ENCODE results near the gene MED22.

Gene MED22

GRCh38 chr9:133389562-133389961 lies 41.6 kb upstream of the MED22 start:
- no peaks in the 10 kb centered on the region for H3K36me3 ChIP-seq (ENCODE audit: control insufficient read depth in 1 of 2, insufficient read depth in 2 of 2, low read length in 2 of 2)
- no peak overlapping the region for H4K91ac ChIP-seq (ENCODE audit: low read depth, low read length)
- no peak overlapping the region for H3K27ac ChIP-seq (ENCODE audit: low read depth, low read length)
- no peak overlapping the region for H2AFZ ChIP-seq (ENCODE audit: insufficient read depth, low read length, poor library complexity)
- H2AK5ac ChIP-seq (ENCODE audit: low read length) = no peak overlapping the region
- H3K18ac ChIP-seq (ENCODE audit: low read length) = no peak overlapping the region
- DNase-seq = no peak
- no peak overlapping the region for H2BK5ac ChIP-seq (ENCODE audit: low read depth, low read length, poor library complexity)
- H4K12ac ChIP-seq (ENCODE audit: low read depth, low read length) = no peak overlapping the region
- H4K8ac ChIP-seq (ENCODE audit: low read depth, low read length) = no peak overlapping the region
- no peak overlapping the region for H2BK12ac ChIP-seq (ENCODE audit: low read length)
- H3K27me3 ChIP-seq (ENCODE audit: insufficient read depth, low read length) = no peaks in the 10 kb centered on the region
- no CpG with 5 or more reads among the region's 13 CpGs for WGBS (ENCODE audit: extremely low coverage, insufficient coverage, insufficient read length)
- H3K9me3 ChIP-seq (ENCODE audit: insufficient read depth, low read depth, low read length) = peaks cover 10% of the 10 kb centered on the region
- peaks cover 0 to 3% of the 10 kb centered on the region in 2 experiments for H3K4me1 ChIP-seq (ENCODE audit: control insufficient read depth in 1 of 2, insufficient read depth in 2 of 2, low read length in 2 of 2)
- no peak overlapping the region for H2BK120ac ChIP-seq (ENCODE audit: insufficient read depth, low read length, poor library complexity)
- H3K79me2 ChIP-seq (ENCODE audit: control insufficient read depth, insufficient read depth, low read length, poor library complexity) = no peaks in the 10 kb centered on the region
- H3K4ac ChIP-seq (ENCODE audit: low read depth, low read length) = no peak overlapping the region
- H3K79me1 ChIP-seq (ENCODE audit: low read length) = no peaks in the 10 kb centered on the region
- H3K9ac ChIP-seq (ENCODE audit: low read length) = no peak overlapping the region
- no peak overlapping the region for H3K14ac ChIP-seq (ENCODE audit: low read length)
- H3K23ac ChIP-seq (ENCODE audit: low read length) = no peak overlapping the region
- H3K4me2 ChIP-seq (ENCODE audit: low read length) = no peak overlapping the region
- H3K4me3 ChIP-seq (ENCODE audit: low read depth, low read length) = no peak overlapping the region

GRCh38 chr9:133389025-133389557 lies 41.2 kb upstream of the MED22 start:
- H4K8ac ChIP-seq (ENCODE audit: low read depth, low read length) = no peak overlapping the region
- no peak overlapping the region for H3K27ac ChIP-seq (ENCODE audit: low read depth, low read length)
- H3K36me3 ChIP-seq (ENCODE audit: control insufficient read depth in 1 of 2, insufficient read depth in 2 of 2, low read length in 2 of 2) = no peaks in the 10 kb centered on the region
- no peak overlapping the region for H3K9ac ChIP-seq (ENCODE audit: low read length)
- H3K23ac ChIP-seq (ENCODE audit: low read length) = no peak overlapping the region
- no peaks in the 10 kb centered on the region for H3K79me1 ChIP-seq (ENCODE audit: low read length)
- H3K79me2 ChIP-seq (ENCODE audit: control insufficient read depth, insufficient read depth, low read length, poor library complexity) = no peaks in the 10 kb centered on the region
- no peak overlapping the region for H2AFZ ChIP-seq (ENCODE audit: insufficient read depth, low read length, poor library complexity)
- H3K4ac ChIP-seq (ENCODE audit: low read depth, low read length) = no peak overlapping the region
- no peak overlapping the region for H2BK120ac ChIP-seq (ENCODE audit: insufficient read depth, low read length, poor library complexity)
- H4K12ac ChIP-seq (ENCODE audit: low read depth, low read length) = no peak overlapping the region
- no peak for DNase-seq
- H3K14ac ChIP-seq (ENCODE audit: low read length) = no peak overlapping the region
- no peak overlapping the region for H3K4me2 ChIP-seq (ENCODE audit: low read length)
- WGBS (ENCODE audit: extremely low coverage, insufficient coverage, insufficient read length) = no CpG with 5 or more reads among the region's 12 CpGs
- H3K4me3 ChIP-seq (ENCODE audit: low read depth, low read length) = no peak overlapping the region
- H2AK5ac ChIP-seq (ENCODE audit: low read length) = no peak overlapping the region
- no peak overlapping the region for H3K18ac ChIP-seq (ENCODE audit: low read length)
- H3K27me3 ChIP-seq (ENCODE audit: insufficient read depth, low read length) = no peaks in the 10 kb centered on the region
- H3K4me1 ChIP-seq (ENCODE audit: control insufficient read depth in 1 of 2, insufficient read depth in 2 of 2, low read length in 2 of 2) = peaks cover 0 to 3% of the 10 kb centered on the region in 2 experiments
- no peak overlapping the region for H2BK12ac ChIP-seq (ENCODE audit: low read length)
- no peak overlapping the region for H2BK5ac ChIP-seq (ENCODE audit: low read depth, low read length, poor library complexity)
- no peak overlapping the region for H4K91ac ChIP-seq (ENCODE audit: low read depth, low read length)
- H3K9me3 ChIP-seq (ENCODE audit: insufficient read depth, low read depth, low read length) = peaks cover 10% of the 10 kb centered on the region

- Histone ChIP-seq H3K79me2 (ENCODE audit: control insufficient read depth, insufficient read depth, low read length, poor library complexity) (no peaks in the 10 kb centered on the region), H3K18ac (ENCODE audit: low read length) (no peak overlapping the region), H3K27me3 (ENCODE audit: insufficient read depth, low read length) (no peaks in the 10 kb centered on the region), H3K9ac (ENCODE audit: low read length) (no peak overlapping the region), H2BK120ac (ENCODE audit: insufficient read depth, low read length, poor library complexity) (no peak overlapping the region), H2AK5ac (ENCODE audit: low read length) (no peak overlapping the region), H3K23ac (ENCODE audit: low read length) (no peak overlapping the region), H3K79me1 (ENCODE audit: low read length) (no peaks in the 10 kb centered on the region), H3K4me2 (ENCODE audit: low read length) (no peak overlapping the region), H3K4ac (ENCODE audit: low read depth, low read length) (no peak overlapping the region), H3K36me3 (ENCODE audit: control insufficient read depth in 1 of 2, insufficient read depth in 2 of 2, low read length in 2 of 2) (no peaks in the 10 kb centered on the region), H3K9me3 (ENCODE audit: insufficient read depth, low read depth, low read length) (peaks cover 15% of the 10 kb centered on the region), H3K4me3 (ENCODE audit: low read depth, low read length) (no peak overlapping the region), H4K12ac (ENCODE audit: low read depth, low read length) (no peak overlapping the region), H4K8ac (ENCODE audit: low read depth, low read length) (no peak overlapping the region), H2AFZ (ENCODE audit: insufficient read depth, low read length, poor library complexity) (no peak overlapping the region), H3K27ac (ENCODE audit: low read depth, low read length) (no peak overlapping the region), H3K4me1 (ENCODE audit: control insufficient read depth in 1 of 2, insufficient read depth in 2 of 2, low read length in 2 of 2) (peaks cover 0 to 3% of the 10 kb centered on the region in 2 experiments), H2BK5ac (ENCODE audit: low read depth, low read length, poor library complexity) (no peak overlapping the region), H4K91ac (ENCODE audit: low read depth, low read length) (no peak overlapping the region), H2BK12ac (ENCODE audit: low read length) (no peak overlapping the region), H3K14ac (ENCODE audit: low read length) (no peak overlapping the region)
- WGBS (ENCODE audit: extremely low coverage, insufficient coverage, insufficient read length) = no CpG with 5 or more reads among the region's 9 CpGs
- DNase-seq = peak; percentile 68 to 70
These were observed 39.7 kb upstream of the MED22 start for GRCh38 chr9:133387680-133388079.

- no CpG with 5 or more reads among the region's 13 CpGs for WGBS (ENCODE audit: extremely low coverage, insufficient coverage, insufficient read length)
- Histone ChIP-seq H3K9ac (ENCODE audit: low read length) (no peak overlapping the region), H3K36me3 (ENCODE audit: control insufficient read depth in 1 of 2, insufficient read depth in 2 of 2, low read length in 2 of 2) (no peaks in the 10 kb centered on the region), H3K79me2 (ENCODE audit: control insufficient read depth, insufficient read depth, low read length, poor library complexity) (no peaks in the 10 kb centered on the region), H2BK120ac (ENCODE audit: insufficient read depth, low read length, poor library complexity) (no peak overlapping the region), H2BK5ac (ENCODE audit: low read depth, low read length, poor library complexity) (no peak overlapping the region), H3K4me1 (ENCODE audit: control insufficient read depth in 1 of 2, insufficient read depth in 2 of 2, low read length in 2 of 2) (peaks cover 0 to 3% of the 10 kb centered on the region in 2 experiments), H3K4me2 (ENCODE audit: low read length) (no peak overlapping the region), H4K12ac (ENCODE audit: low read depth, low read length) (no peak overlapping the region), H3K4ac (ENCODE audit: low read depth, low read length) (no peak overlapping the region), H3K18ac (ENCODE audit: low read length) (no peak overlapping the region), H3K27me3 (ENCODE audit: insufficient read depth, low read length) (no peaks in the 10 kb centered on the region), H2BK12ac (ENCODE audit: low read length) (no peak overlapping the region), H3K9me3 (ENCODE audit: insufficient read depth, low read depth, low read length) (peaks cover 15% of the 10 kb centered on the region), H4K8ac (ENCODE audit: low read depth, low read length) (no peak overlapping the region), H2AK5ac (ENCODE audit: low read length) (no peak overlapping the region), H4K91ac (ENCODE audit: low read depth, low read length) (no peak overlapping the region), H3K23ac (ENCODE audit: low read length) (no peak overlapping the region), H3K4me3 (ENCODE audit: low read depth, low read length) (no peak overlapping the region), H3K79me1 (ENCODE audit: low read length) (no peaks in the 10 kb centered on the region), H2AFZ (ENCODE audit: insufficient read depth, low read length, poor library complexity) (no peak overlapping the region), H3K14ac (ENCODE audit: low read length) (no peak overlapping the region), H3K27ac (ENCODE audit: low read depth, low read length) (no peak overlapping the region)
- DNase-seq = no peak
These were observed 38.4 kb upstream of the MED22 start for GRCh38 chr9:133386338-133386737.

All from trophoblast cell (in vitro differentiated cells and primary cell).